Liver (tissue), 9 donors: Measurements from ENCODE around the gene C1orf21. TPM values are rescaled to one million over a fixed set of nuclear protein-coding genes. Genes with fewer than 3 reads are reported as not detected.

Experiments
- DNase-seq: peaks from one replicate; pipeline ENCODE4 v3.0.0-alpha.2; 2017; ENCODE audit warnings: low spot score
- H3K27ac ChIP-seq, 2 donors: one replicate each; pipeline ENCODE4 v1.7.0; 2013; ENCODE audit warnings: inconsistent platforms in 2 of 2, low read length in 2 of 2, control low read depth in 1 of 2, low read depth in 1 of 2, mild to moderate bottlenecking in 1 of 2
- H3K27me3 ChIP-seq, 4 donors: one replicate each; pipeline versions ENCODE4 v1.6.1 to v1.7.0; 2013; ENCODE audit warnings: low read length in 3 of 4, inconsistent platforms in 1 of 4, mild to moderate bottlenecking in 1 of 4, moderate library complexity in 1 of 4; ENCODE audit not compliant: control insufficient read depth in 4 of 4, insufficient read depth in 4 of 4
- H3K36me3 ChIP-seq, 4 donors: one replicate each; pipeline versions ENCODE4 v1.6.1 to v1.7.0; 2013; ENCODE audit warnings: low read length in 3 of 4, mild to moderate bottlenecking in 3 of 4, low read depth in 1 of 4, moderate library complexity in 1 of 4; ENCODE audit not compliant: control insufficient read depth in 4 of 4, insufficient read depth in 3 of 4
- H3K4me1 ChIP-seq, 4 donors: one replicate each; pipeline versions ENCODE4 v1.6.1 to v1.7.0; 2013; ENCODE audit warnings: low read length in 3 of 4, mild to moderate bottlenecking in 3 of 4, moderate library complexity in 1 of 4; ENCODE audit not compliant: control insufficient read depth in 4 of 4, insufficient read depth in 4 of 4
- H3K4me3 ChIP-seq, 3 donors: one replicate each; pipeline versions ENCODE4 v1.6.1 to v1.7.0; 2013; ENCODE audit warnings: low read length in 3 of 3, control low read depth in 1 of 3, low read depth in 1 of 3, mild to moderate bottlenecking in 1 of 3
- H3K9ac ChIP-seq, 2 donors: one replicate each; pipeline ENCODE4 v1.7.0; 2013; ENCODE audit warnings: low read length in 2 of 2, mild to moderate bottlenecking in 2 of 2, moderate library complexity in 2 of 2, control low read depth in 1 of 2, low read depth in 1 of 2
- H3K9me3 ChIP-seq, 4 donors: one replicate each; pipeline versions ENCODE4 v1.6.1 to v1.7.0; 2013; ENCODE audit warnings: low read length in 3 of 4; ENCODE audit not compliant: control insufficient read depth in 4 of 4
- ATF3 ChIP-seq: IDR thresholded peaks from 2 replicates; pipeline ENCODE4 v1.6.1; 2016; ENCODE audit warnings: antibody characterized with exemption
- CTCF ChIP-seq: fragments of 150-350 bp; IDR thresholded peaks from 2 replicates; pipeline ENCODE4 v1.5.1; 2017; ENCODE audit warnings: improper control_type of control experiment, low read depth, low read length; ENCODE audit not compliant: missing input control
- EGR1 ChIP-seq, 2 donors: IDR thresholded peaks; 2 replicates each; pipeline ENCODE4 v1.6.1; 2016 to 2018; ENCODE audit warnings: antibody characterized with exemption in 2 of 2, low read depth in 2 of 2
- FOXA1 ChIP-seq: IDR thresholded peaks from 2 replicates; pipeline ENCODE4 v1.6.1; 2016; ENCODE audit warnings: antibody characterized with exemption
- FOXA2 ChIP-seq: IDR thresholded peaks from 2 replicates; pipeline ENCODE4 v1.6.1; 2016; ENCODE audit warnings: antibody characterized with exemption
- GABPA ChIP-seq, 2 donors: IDR thresholded peaks in 1 of 2; conservative IDR thresholded peaks in 1 of 2; 2 replicates each; pipeline ENCODE4 v1.6.1; 2016; ENCODE audit warnings: antibody characterized with exemption in 2 of 2, mild to moderate bottlenecking in 1 of 2, moderate library complexity in 1 of 2
- HNF4A ChIP-seq, 2 donors: conservative IDR thresholded peaks; 2 replicates each; pipeline ENCODE4 v1.6.1; 2016; ENCODE audit warnings: antibody characterized with exemption in 2 of 2, mild to moderate bottlenecking in 2 of 2
- HNF4G ChIP-seq: IDR thresholded peaks from 2 replicates; pipeline ENCODE4 v1.6.1; 2016; ENCODE audit warnings: antibody characterized with exemption
- JUND ChIP-seq, 2 donors: IDR thresholded peaks; 2 replicates each; pipeline ENCODE4 v1.6.1; 2016; ENCODE audit warnings: antibody characterized with exemption in 2 of 2
- MAX ChIP-seq: IDR thresholded peaks from 2 replicates; pipeline ENCODE4 v1.6.1; 2016; ENCODE audit warnings: antibody characterized with exemption
- NR2F2 ChIP-seq: IDR thresholded peaks from 2 replicates; pipeline ENCODE4 v1.6.1; 2016; ENCODE audit warnings: antibody characterized with exemption
- RAD21 ChIP-seq, 2 donors: IDR thresholded peaks; 2 replicates each; pipeline ENCODE4 v1.6.1; 2016; ENCODE audit warnings: antibody characterized with exemption in 2 of 2, mild to moderate bottlenecking in 2 of 2
- REST ChIP-seq: IDR thresholded peaks from 2 replicates; pipeline ENCODE4 v1.6.1; 2016; ENCODE audit warnings: antibody characterized with exemption, mild to moderate bottlenecking
- RXRA ChIP-seq, 2 donors: IDR thresholded peaks; 2 replicates each; pipeline ENCODE4 v1.6.1; 2017 to 2018; ENCODE audit warnings: antibody characterized with exemption in 2 of 2, mild to moderate bottlenecking in 1 of 2
- SP1 ChIP-seq: IDR thresholded peaks from 2 replicates; pipeline ENCODE4 v1.6.1; 2018; ENCODE audit warnings: antibody characterized with exemption, mild to moderate bottlenecking
- TAF1 ChIP-seq: conservative IDR thresholded peaks from 2 replicates; pipeline ENCODE4 v1.6.1; 2016; ENCODE audit warnings: antibody characterized with exemption, mild to moderate bottlenecking
- YY1 ChIP-seq: IDR thresholded peaks from 2 replicates; pipeline ENCODE4 v1.6.1; 2016; ENCODE audit warnings: antibody characterized with exemption, mild to moderate bottlenecking
- ZBTB33 ChIP-seq: IDR thresholded peaks from 2 replicates; pipeline ENCODE4 v1.6.1; 2016; ENCODE audit warnings: antibody characterized with exemption
- WGBS: extraction: QIAGEN DNeasy Blood & Tissue Kit; methylation state at CpG from one replicate; pipeline ENCODE4 v1.1.7; 2013; 5-methylcytosine and 5-hydroxymethylcytosine counted together
- polyA plus RNA-seq, 2 donors: library from polyadenylated mRNA; stranded (reverse) in 1 of 2; unstranded in 1 of 2; fragments of 200-250 nt in 1 of 2; fragments of >200 nt in 1 of 2; fragmentation: Nextera tagmentation in 1 of 2; extraction: Ambion mirVana in 1 of 2; gene quantifications; one replicate each; pipeline versions ENCODE4 v1.2.1 to v1.2.3, GENCODE V29; 2013 to 2015
- total RNA-seq, 2 donors: library from RNA; depleted of rRNA; stranded (reverse); fragments of >200 nt; gene quantifications; one replicate each; pipeline ENCODE4 v1.2.3, GENCODE V29; 2014
- donor health status: healthy.
- donor health status: healthy.
- donor health status: healthy.
- donor health status: healthy.
- donor health status: healthy.

C1orf21 gene
- total and polyA plus RNA-seq, 4 donors, result 2.3 to 21.3 (median 13.4) TPM

GRCh38 chr1:184438363-184438762 lies 51.5 kb downstream of the C1orf21 start:
- 95% methylated on average over 2 of the region's 2 CpGs for WGBS

More at GRCh38 chr1:184438363-184438762, 51.5 kb downstream of the C1orf21 start:
- Histone ChIP-seq H3K4me1 (no peaks in the 10 kb centered on the region), H3K27me3 (no peaks in the 10 kb centered on the region), H3K9me3 (no peaks in the 10 kb centered on the region), H3K9ac (no peak overlapping the region), H3K27ac (no peak overlapping the region), H3K36me3 (no peaks in the 10 kb centered on the region), H3K4me3 (no peak overlapping the region)
- no peak for DNase-seq
- TF ChIP-seq HNF4A (conservative IDR thresholded peaks at IDR 0.05) (no peak), MAX (no peak), YY1 (no peak), ZBTB33 (no peak), CTCF (no peak), REST (no peak), FOXA1 (no peak), RXRA (IDR thresholded peaks at IDR 0.05) (no peak), FOXA2 (no peak), ATF3 (no peak), JUND (IDR thresholded peaks at IDR 0.05) (no peak), GABPA (IDR thresholded peaks at IDR 0.05 in 1 of 2, conservative IDR thresholded peaks at IDR 0.05 in 1 of 2) (no peak), HNF4G (no peak), SP1 (no peak), TAF1 (no peak), RAD21 (IDR thresholded peaks at IDR 0.05) (no peak), EGR1 (IDR thresholded peaks at IDR 0.05; ENCODE audit: low read depth in 2 of 2) (no peak), NR2F2 (no peak)
